Midbrain (tissue), 1 donor: Measurements from ENCODE around the gene SCYGR1.

ENCODE experiments used
- DNase-seq: peaks from one replicate; lab custom pipeline; 2025; lab: John Stamatoyannopoulos, UW

The SCYGR1 gene

GRCh38 chr2:227370791-227371312, 16.9 kb downstream of the SCYGR1 start:
- no peak for DNase-seq

- no peak for DNase-seq
These were observed 17.7 kb downstream of the SCYGR1 start for GRCh38 chr2:227370092-227370491.

GRCh38 chr2:227368574-227368973, 19.2 kb downstream of the SCYGR1 start:
- no peak for DNase-seq

- no peak for DNase-seq
These were observed 20.3 kb downstream of the SCYGR1 start for GRCh38 chr2:227367427-227367795.

GRCh38 chr2:227366769-227367426, 20.9 kb downstream of the SCYGR1 start:
- no peak for DNase-seq

- no peak for DNase-seq
These were observed 21.9 kb downstream of the SCYGR1 start for GRCh38 chr2:227365833-227366232.

- DNase-seq, result peak; percentile 13
These were observed 23.0 kb downstream of the SCYGR1 start for GRCh38 chr2:227364585-227365263.

- DNase-seq, result peak; percentile 20
These were observed 24.0 kb downstream of the SCYGR1 start for GRCh38 chr2:227363756-227364155.

GRCh38 chr2:227360351-227360750, 27.4 kb downstream of the SCYGR1 start:
- no peak for DNase-seq

- no peak for DNase-seq
These were observed 36.1 kb downstream of the SCYGR1 start for GRCh38 chr2:227351639-227352038.

- DNase-seq, result no peak
These were observed 37.6 kb downstream of the SCYGR1 start for GRCh38 chr2:227349989-227350612.

- no peak for DNase-seq
These were observed 39.4 kb downstream of the SCYGR1 start for GRCh38 chr2:227348324-227348723.

- no peak for DNase-seq
These were observed 40.6 kb downstream of the SCYGR1 start for GRCh38 chr2:227347117-227347516.

- no peak for DNase-seq
These were observed 43.5 kb downstream of the SCYGR1 start for GRCh38 chr2:227344231-227344630.

- DNase-seq, result no peak
These were observed 46.2 kb downstream of the SCYGR1 start for GRCh38 chr2:227341553-227341952.

- DNase-seq, result peak; percentile 58
These were observed 47.6 kb downstream of the SCYGR1 start for GRCh38 chr2:227340106-227340505.

- no peak for DNase-seq
These were observed 48.6 kb downstream of the SCYGR1 start for GRCh38 chr2:227339098-227339599.
